ENCODE measurements around the gene MED9. TPM values are rescaled to one million over a fixed set of nuclear protein-coding genes. Genes with fewer than 3 reads are reported as not detected.

Gene MED9
- total and polyA plus RNA-seq, 2 donors (not counting 3 experiments of a cell fraction or from before 2014, with no cell fraction given): 15.1 to 18.2 TPM

- Histone ChIP-seq H3K27me3 (ENCODE audit: control insufficient read depth in 2 of 2, insufficient read depth in 2 of 2, low read length in 2 of 2) (peaks cover 0 to 11% of the 10 kb centered on the region in 2 experiments), H3K79me2 (ENCODE audit: control insufficient read depth, insufficient read depth, low read length) (no peaks in the 10 kb centered on the region), H3K36me3 (ENCODE audit: control insufficient read depth in 2 of 2, extremely low read depth in 1 of 2, insufficient read depth in 2 of 2, low read length in 2 of 2) (no peaks in the 10 kb centered on the region), H3K4me1 (ENCODE audit: control insufficient read depth, extremely low read depth, insufficient read depth, low read length) (no peaks in the 10 kb centered on the region), H3K4me2 (ENCODE audit: insufficient read depth, low read length) (no peak overlapping the region), H3K4me3 (replicated peaks in 1 of 3; ENCODE audit: insufficient read depth in 1 of 3, low read depth in 1 of 3, low read length in 3 of 3) (no peak overlapping the region), H2AFZ (ENCODE audit: low read depth, low read length) (no peak overlapping the region), H4K20me1 (replicated peaks; ENCODE audit: control insufficient read depth, extremely low read depth, insufficient read depth, low read length) (no peaks in the 10 kb centered on the region), H3K9me1 (replicated peaks; ENCODE audit: control insufficient read depth, extremely low read depth, insufficient read depth, low read length) (no peaks in the 10 kb centered on the region), H3K9me3 (replicated peaks; ENCODE audit: control insufficient read depth, insufficient read depth, low read length) (no peaks in the 10 kb centered on the region), H3K9ac (replicated peaks; ENCODE audit: extremely low read depth, insufficient read depth, low read length) (no peak overlapping the region), H3K27ac (ENCODE audit: insufficient read depth, low read depth, low read length) (no peak overlapping the region)
- no TSS peak for BruUV-seq (replicated peaks)
- POLR2A ChIA-PET: no interaction called here
- intact Hi-C loops (cut with micrococcal nuclease): no loop called here
- no peak for DNase-seq (ENCODE audit: low read depth, low spot score)
- dilution Hi-C loops (cut with MboI; ENCODE audit: extremely low pct_ligation_motif_present, low sequenced_read_pairs): no loop called here
- FAIRE-seq: no peak
- no peak for TF ChIP-seq GATA2 (IDR thresholded peaks at IDR 0.05; ENCODE audit: insufficient read depth, insufficient read length, low read depth, low read length)
- no peak for TF ChIP-seq MYC (IDR thresholded peaks at IDR 0.05; ENCODE audit: low read depth, low read length)
- TF ChIP-seq EZH2 (IDR thresholded peaks at IDR 0.05; ENCODE audit: borderline replicate concordance, low read depth, low read length, severe bottlenecking): no peak
- TF ChIP-seq CTCF (IDR thresholded peaks at IDR 0.05; ENCODE audit: extremely low read depth in 1 of 2, insufficient read depth in 1 of 2, low read depth in 1 of 2, low read length in 2 of 2): no peak
- TF ChIP-seq FOS (IDR thresholded peaks at IDR 0.05; ENCODE audit: borderline replicate concordance, insufficient read depth, low read length): no peak
- TF ChIP-seq POLR2AphosphoS5 (IDR thresholded peaks at IDR 0.05; ENCODE audit: insufficient read depth, low read depth, low read length): no peak
- no peak for TF ChIP-seq JUN (IDR thresholded peaks at IDR 0.05; ENCODE audit: borderline replicate concordance, insufficient read depth, insufficient read length, low read depth)
- TF ChIP-seq POLR2A (IDR thresholded peaks at IDR 0.05; ENCODE audit: low read depth, low read length): no peak
- no peak for TF ChIP-seq MAX (IDR thresholded peaks at IDR 0.05; ENCODE audit: insufficient read depth, insufficient read length)
- CTCF ChIA-PET: interaction anchor here (1.0 to 1.2 kb wide), 2 partner anchors 40 to 68 kb away, joined by 3 read pairs; partner anchors contain the start of gene RASD1
These were observed 20.5 kb upstream of the MED9 start for GRCh38 chr17:17456251-17456650.

Data from endothelial cell of umbilical vein (primary cell).